UCSD-AML1 (cell line): ENCODE measurements around the gene POLH.
"Not testable (repeated sequence)": the region's sequence is repeated elsewhere in the genome, so short reads cannot be mapped to it uniquely, and the experiment has no call there.

Experiments used
- DNase-seq: peaks from one replicate; lab custom pipeline; 2025; ENCODE audit not compliant: unreplicated experiment; lab: John Stamatoyannopoulos, UW

The POLH gene

DNA sequence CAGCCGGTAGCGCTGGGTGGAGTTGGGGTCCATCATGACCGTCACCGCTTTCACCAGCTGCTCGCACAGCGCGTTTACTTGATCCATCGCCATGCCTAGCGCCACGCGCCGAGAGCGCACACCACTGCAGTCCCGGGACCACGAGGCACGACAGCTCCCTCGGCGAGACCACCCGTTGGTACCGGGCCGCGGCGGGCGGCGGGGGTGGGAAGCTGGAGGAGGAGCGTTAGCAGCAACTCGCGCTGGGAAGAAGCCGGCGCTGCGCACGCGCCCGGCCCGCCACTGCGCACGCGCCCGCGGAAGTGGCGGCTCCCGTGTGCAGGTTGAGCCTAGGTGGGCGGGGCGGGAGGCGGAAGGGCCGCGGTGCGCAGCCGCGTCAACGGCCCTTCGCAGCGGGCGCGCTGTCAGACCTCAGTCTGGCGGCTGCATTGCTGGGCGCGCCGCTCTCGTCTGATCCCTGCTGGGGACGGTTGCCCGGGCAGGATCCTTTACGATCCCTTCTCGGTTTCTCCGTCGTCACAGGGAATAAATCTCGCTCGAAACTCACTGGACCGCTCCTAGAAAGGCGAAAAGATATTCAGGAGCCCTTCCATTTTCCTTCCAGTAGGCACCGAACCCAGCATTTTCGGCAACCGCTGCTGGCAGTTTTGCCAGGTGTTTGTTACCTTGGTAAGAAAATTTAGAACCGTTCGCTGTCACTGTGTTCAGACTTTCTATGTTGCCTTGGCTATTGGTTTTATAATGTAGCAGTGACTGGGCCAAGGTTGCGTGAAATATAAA lies at the start of gene POLH, which contains the start of gene XPO5:
POLH (plus strand) TSS at position 414 of the 780 bp plus-strand sequence. CDS start 6,135 bp downstream, outside the sequence.
XPO5 (minus strand) TSS at position 267 of the 780 bp plus-strand sequence; CDS start at position 93, 174 bp downstream.
- peak; percentile 96 for DNase-seq

DNA sequence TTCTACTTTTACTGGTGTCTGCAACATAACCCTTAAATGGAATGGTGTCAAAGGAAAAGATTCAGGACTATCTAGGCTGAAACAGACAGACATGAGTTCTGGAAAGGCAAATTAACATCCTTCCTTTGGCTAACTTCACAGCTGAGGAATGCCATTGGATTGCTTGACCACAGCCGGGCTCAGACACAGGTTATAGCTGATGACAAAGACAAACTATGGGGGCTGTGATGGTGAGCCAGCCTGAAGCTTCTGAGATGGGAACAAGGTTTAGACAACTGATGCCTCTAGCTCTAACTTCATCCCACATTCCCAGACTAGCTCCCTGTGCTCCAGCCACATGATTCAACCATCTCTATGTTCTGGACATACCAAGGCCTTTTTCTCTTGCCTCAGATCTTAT lies 43.8 kb upstream of the POLH start:
- no peak for DNase-seq

DNA sequence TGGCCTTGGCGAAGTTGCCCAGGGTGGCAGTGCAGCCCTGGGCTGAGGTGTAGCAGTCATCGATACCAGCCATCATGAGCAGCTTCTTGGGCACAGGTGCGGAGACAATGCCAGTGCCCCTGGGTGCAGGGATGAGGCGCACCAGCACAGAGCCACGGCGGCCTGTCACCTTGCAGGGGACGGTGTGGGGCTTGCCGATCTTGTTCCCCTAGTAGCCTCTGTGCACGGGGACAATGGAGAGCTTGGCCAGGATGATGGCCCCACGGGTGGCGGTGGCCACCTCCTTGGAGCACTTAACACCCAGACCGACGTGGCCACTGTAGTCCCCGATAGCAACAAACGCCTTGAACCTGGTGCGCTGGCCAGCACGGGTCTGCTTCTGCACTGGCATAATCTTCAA lies 37.0 kb upstream of the POLH start:
- not testable (repeated sequence) for DNase-seq

DNA sequence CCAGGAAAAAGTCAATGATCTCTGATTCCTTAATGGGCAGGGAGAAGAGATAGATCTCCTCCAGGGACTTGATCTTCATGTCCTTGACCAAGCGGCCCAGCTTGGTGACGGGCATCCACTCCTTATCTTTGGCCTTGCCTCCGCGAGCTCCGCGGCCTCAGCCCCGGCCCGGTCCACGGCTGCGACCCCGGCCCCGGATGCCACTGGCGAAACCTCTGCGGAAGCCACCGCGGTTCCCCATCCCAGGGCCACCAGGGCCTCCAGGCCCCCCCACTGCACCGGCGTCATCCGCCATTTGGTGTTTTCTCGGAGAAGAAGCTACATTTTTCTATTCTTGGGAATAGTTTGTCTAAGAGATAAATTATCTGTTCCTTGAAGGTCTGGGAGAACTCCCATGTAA lies 36.6 kb upstream of the POLH start:
- DNase-seq = not testable (repeated sequence)

DNA sequence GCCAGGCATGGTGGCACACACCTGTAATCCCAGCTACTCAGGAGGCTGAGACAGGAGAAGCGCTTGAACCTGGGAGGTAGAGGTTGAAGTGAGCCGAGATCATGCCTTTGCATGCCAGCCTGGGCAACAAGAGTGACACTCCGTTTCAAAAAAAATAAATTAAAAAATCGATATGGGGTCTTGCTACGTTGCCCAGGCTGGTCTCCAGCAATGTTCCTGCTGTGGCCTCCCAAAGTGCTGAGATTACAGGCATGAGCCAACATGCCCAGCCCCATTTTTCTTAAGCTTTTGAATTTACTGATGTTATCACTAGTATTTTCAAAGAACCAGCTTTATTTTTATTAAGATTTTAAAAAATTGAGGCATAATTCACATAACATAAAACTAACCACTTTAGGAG lies 35.5 kb upstream of the POLH start:
- no peak for DNase-seq

DNA sequence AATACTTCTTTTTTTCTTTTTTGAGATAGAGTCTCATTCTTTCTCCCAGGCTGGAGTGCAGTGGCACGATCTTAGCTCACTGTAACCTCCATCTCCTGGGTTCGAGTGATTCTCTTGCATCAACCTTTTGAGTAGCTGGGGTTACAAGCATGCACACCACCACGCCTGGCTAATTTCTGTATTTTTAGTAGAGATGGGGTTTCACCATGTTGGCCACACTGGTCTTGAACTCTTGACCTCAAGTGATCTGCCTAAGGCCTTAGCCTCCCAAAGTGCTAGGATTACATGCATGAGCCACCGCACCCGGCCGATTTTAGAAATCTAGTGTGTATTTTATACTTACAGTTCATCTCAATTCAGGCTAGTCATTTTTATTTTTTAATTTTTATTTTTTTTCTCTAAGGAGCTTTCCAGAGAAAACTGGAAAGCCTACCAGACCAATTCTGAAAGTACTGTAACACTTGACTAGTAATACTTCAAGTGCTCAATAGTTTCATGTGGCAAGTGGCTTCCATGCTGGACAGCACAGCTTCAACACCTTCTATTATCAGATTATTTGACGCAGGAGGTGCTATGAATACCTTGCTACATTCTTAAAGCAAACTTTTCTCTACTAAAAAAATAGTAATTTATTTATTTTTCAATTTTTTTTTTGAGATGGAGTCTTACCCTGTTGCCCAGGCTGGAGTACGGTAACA lies 34.1 kb upstream of the POLH start:
- no peak for DNase-seq

DNA sequence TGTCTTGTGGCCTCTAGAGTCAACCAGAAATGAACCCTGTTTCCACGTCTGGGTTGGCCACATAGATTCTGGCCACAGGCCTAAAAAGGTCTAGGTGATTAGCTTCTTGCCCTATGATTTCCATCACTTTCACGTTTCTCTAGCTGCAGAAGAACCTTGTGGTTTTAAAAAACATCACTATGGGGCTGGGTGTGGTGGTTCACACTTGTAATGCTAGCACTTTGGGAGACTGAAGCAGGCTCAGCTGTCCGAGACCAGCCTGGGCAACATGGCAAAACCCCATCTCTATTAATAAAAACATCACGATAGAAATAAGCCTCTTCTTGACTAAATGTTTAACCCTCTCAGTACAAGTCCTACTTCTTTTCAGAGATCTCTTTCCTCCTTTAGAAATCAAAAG lies 31.5 kb upstream of the POLH start:
- DNase-seq = no peak

DNA sequence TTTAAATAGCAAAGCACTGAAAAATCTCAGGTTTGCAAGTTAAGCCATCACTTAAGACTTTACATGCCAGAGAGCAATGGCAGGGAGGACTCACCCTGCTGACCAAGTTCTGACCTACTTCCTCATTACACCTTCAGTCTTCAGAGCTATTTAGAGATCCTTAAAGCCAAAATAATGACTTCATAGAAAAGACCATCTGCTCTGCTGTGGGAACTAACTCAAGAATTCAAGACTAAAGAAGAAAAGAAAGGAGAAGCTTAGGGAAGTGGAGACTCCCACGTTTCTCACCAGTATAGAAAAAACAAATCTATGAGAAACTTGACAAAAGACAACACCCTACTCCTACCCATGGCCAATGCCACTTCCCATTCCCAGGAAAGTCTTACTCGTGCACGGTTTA lies 28.8 kb upstream of the POLH start:
- no peak for DNase-seq

DNA sequence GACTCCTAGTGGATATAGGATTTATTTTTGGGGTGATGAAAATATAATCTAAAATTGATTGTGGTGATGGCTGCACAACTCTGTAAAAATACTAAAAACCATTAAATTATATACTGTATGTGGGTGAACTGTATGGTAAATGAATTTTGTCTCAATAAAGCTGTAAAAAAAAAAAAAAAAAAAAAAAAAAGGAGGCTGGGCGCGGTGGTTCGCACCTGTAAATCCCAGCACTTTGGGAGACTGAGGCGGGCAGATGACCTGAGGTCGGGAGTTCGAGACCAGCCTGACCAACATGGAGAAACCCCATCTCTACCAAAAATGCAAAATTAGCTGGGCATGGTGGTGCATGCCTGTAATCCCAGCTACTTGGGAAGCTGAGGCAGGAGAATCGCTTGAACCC lies 18.4 kb upstream of the POLH start:
- not testable (repeated sequence) for DNase-seq

DNA sequence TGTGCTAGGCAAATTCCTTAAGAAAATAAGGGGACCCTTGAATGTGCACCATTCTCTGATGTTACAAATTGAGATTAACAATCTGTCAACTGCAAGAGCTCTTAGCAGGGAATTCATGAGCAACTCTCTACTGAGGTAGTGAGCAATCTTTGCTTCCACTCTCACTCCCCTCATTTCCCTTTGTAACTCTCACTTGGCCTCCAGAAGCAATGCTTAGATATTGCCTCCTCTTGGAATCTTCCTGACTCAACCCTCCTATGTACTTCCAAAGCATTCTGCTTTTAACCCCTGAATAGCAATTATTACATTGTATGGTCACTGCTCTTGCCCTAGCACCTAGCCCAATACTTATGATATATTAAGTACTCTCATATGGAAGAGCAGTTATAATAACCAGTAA lies 16.7 kb upstream of the POLH start:
- no peak for DNase-seq

DNA sequence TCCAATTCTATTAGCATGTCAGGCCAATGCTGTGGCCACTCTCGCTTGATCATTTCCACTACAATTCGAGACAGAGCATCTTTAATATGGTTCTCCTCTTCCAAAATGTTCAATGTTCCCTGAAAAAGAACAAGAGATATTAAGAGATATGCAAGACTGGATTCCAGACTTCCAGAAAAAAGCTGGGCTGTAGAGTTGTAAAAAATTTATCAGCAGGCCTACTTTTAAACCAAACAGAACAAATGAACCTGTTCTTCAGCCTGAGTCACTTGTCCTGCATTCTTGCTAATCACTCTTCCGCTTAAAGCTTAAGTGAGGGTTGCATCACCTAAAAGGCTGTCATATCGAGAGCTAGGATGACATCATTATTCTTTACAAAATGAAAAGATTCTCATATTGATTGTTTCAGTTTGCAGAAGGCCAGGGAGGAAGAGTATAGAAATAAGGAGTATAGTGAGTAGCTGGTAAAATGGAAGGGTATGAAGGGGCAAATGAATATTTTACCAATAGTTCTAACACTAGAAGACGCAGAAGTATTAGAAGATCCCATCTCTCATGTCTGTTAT lies 5.0 kb upstream of the POLH start:
- DNase-seq = no peak

DNA sequence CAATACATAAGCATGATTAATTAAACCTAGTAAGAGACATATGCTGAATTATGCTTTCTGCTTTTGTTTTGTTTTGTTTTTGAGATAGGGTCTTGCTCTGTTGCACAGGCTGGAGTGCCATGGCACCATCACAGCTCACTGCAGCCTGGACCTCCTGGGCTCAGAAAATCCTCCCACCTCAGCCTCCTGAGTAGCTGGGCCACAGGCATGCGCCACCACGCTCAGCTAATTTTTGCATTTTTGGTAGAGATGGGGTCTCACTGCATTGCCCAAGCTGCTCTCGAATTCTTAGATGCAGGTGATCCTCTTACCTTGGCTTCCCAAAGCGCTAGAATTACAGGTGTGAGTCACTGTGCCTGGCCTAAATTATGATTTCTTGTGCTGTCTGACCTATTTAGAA lies 4.0 kb upstream of the POLH start:
- DNase-seq = no peak

DNA sequence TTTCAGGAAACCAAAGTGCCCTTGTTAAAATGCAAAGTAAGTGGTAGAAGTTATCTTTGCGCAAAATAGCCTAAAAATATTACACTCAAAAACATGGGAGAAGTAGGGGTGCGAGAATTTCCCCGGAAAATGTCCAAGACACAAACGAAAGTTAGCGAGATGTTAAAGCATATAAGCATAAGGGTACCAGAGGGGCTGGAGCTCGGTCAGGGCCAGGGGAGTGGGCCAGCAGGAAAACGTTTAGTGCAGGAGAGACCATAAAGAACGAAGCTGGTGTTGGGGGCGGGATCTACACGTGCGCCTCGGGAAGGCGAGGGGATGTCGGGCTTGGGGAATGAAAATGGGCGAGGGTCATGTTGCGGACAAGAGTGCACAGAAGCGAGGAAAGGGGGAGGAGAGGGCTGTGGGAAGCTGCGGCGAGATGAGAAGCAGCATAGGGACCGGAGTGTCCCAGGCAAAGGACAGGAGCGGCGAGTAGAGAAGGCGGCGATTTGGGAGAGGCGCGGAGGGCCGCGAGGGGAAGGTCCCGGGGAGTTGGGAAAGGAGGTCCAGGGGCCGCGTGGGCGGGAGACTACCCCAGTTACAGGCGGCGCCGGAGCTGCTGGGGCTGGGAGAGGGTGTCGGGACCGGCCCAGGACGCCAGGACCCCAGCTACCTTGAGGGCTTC lies 747 bp upstream of the POLH start:
- peak; percentile 59 for DNase-seq

DNA sequence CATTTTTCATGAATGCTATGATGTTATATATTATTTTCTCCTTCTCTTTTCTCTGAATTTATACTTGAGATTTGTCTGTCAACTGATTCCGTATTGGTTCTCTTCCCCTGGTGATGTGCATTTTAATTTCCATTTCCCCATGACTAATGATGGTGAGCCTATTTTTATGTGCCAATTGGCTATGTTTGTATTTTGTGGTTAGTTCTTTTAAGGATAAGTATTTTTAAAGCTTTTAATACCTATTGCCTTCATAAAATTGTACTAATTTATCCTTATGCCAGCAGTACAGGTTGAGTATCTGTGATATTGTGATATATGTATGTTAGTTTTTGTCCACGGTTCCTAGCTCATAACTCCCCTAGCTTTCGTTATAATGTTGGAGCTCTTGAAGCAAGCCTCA lies 2.8 kb downstream of the POLH start:
- DNase-seq = no peak

DNA sequence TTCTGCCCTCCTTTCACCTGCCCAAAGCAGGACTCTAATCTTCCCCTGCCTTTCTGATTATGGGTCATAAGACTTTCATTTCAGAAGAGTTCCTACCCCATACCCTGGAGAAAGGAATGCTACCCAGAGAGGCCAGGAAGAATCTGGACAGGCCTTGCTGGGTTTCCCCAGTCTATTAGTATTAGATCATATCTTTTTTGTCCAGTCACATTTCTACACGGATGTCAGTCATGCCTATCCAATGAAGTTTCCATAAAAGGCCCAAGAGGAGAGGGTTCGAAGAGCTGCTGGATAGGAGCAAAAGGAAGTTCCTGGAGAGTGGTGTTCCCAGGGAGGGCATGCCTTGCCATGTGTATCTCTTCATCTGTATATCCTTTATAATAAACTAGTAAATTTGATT lies 3.2 kb downstream of the POLH start:
- no peak for DNase-seq

DNA sequence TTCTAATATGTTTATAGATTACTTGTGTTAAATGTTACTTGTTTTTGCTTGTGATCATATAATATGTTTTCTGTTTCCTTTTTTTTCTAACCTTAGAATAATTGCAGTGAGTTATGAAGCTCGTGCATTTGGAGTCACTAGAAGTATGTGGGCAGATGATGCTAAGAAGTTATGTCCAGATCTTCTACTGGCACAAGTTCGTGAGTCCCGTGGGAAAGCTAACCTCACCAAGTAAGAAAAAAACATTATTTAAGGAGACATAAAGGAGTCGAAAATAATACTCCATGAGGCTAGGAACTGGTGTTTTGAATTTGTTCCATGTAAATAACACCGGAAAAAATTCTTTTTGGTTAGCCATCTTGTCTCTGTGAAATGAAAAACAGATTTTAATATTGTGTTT lies 6.9 kb downstream of the POLH start:
- no peak for DNase-seq

DNA sequence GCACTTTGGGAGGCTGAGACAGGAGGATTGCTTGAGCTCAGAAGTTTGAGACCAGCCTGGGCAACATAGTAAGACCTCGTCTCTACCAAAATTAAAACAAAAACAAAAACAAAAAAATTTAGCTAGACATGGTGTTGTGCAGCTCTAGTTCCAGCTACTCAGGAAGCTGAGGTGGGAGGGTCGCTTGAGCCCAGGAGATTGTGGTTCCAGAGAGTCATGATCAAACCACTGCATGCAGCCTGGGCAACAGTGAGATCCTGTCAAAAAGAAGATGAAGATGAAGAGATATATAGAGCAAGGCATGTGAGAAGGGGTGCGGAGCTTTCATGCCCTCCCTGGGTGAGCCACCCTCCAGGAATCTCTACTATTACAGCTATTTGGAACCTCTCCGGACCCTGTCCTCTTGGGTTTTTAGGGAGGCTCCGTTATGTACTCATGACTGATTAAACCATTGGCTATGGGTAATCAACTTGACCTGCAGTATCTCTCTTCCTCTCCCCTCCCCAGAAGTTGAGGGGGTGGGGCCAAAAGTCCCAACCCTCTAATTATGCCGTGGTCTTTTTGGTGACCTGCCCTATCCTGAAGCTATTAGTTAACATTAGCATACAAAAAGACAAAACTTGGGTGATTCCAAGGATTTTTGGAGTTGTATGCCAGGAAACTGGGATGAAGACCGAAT lies 9.0 kb downstream of the POLH start:
- DNase-seq = no peak

DNA sequence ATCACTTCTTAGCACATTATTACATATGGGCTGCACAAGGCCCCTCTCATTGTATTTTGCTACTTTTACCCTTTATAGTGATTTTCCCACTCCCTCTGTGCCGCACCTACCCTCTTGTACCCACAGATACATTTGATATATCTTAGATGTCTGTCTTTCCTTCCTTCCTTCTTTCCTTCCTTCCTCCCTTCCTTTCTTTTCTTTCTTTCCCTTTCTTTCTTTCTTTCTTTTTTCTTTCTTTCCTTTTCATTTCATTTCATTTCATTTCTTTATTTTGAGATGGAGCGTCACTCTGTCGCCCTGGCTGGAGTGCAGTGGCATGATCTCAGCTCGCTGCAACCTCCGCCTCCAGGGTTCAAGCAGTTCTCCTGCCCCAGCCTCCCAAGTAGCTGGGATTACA lies 12.2 kb downstream of the POLH start:
- DNase-seq = no peak

DNA sequence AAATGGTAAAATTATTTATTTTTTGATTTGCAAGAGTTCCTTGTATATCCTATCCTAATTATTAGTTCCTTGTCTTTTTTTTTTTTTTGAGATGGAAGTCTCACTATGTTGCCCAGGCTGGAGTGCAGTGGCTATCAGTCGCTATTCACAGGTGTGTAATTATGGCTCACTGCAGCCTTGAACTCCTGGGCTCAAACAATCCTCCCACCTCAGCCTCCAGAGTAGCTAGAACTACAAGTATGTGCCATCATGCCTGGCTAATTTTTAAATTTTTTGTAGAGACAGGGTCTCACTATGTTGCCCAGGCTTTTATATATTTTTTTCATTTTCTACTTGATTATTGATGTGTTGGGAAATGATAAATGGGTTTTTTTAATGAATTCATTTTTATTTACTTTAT lies 13.6 kb downstream of the POLH start:
- DNase-seq = not testable (repeated sequence)

DNA sequence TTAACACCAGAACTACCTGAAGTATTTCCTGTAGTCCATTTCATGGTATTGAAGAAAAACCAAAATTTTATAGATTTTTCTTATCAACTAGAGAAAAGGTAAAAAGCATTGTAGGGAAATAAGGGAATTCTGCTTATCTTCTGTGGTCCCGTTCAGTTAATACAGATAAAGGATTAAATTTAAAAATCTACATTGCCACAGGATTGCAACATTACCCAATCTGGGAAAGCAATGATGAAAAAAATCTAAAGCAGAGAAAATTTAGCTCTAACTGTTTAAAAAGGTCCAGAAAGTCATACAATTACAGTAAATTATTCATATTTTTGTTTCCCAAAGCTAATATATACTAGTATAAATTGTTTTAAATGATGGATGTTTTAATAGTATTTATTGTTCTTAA lies 18.0 kb downstream of the POLH start:
- no peak for DNase-seq

DNA sequence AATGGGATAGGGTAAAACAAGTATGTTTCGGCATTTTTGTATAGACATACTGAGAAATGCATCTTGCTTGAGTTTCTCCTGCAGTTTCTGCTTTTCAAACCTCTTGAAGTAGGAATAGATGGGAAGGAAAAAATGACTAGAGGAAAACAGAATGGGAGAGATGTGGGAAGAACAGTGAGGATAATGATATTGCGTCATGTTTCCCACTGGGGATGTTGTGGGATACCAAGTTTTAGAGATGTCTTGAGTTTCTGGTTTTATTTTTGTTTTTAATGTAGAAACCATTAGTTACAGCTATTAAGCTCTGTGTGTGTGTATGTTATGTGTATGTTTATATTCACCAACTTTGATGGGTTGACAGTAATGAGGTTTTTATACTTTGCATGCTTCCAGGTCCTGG lies 24.6 kb downstream of the POLH start:
- no peak for DNase-seq
